HEK293T (cell line): ENCODE results near the gene RBMS2.
A peak's percentile ranks its signal among the peaks of the same experiment; 100 is the strongest.

Experiments
- CTCF ChIA-PET: fragments of 350-600 bp; formaldehyde crosslinking; extraction: SDS; loops from one replicate; lab custom pipeline; 2021; ENCODE audit warnings: antibody characterized with exemption, inconsistent platforms; lab: Yijun Ruan, JAX
- POLR2A ChIA-PET: fragments of 350-600 bp; formaldehyde crosslinking; extraction: SDS; loops from one replicate; lab custom pipeline; 2020; ENCODE audit warnings: antibody characterized with exemption, inconsistent platforms; lab: Yijun Ruan, JAX
- DNase-seq: peaks from one replicate; pipeline ENCODE4 v3.0.0; 2012; ENCODE audit warnings: mixed read lengths; ENCODE audit errors: extremely low spot score
- ARNT ChIP-seq: fragments of 450-650 bp; IDR thresholded peaks from 2 replicates; pipeline ENCODE4 v1.6.1; 2017; ENCODE audit warnings: mild to moderate bottlenecking
- BHLHE40 ChIP-seq: fragments of 450-650 bp; IDR thresholded peaks from 2 replicates; pipeline ENCODE4 v1.6.1; 2016; ENCODE audit warnings: mild to moderate bottlenecking, moderate library complexity, borderline replicate concordance
- CTBP1 ChIP-seq: fragments of 450-650 bp; IDR thresholded peaks from 2 replicates; pipeline ENCODE4 v1.6.1; 2016; ENCODE audit warnings: borderline replicate concordance
- ELF4 ChIP-seq: fragments of 450-650 bp; IDR thresholded peaks from 2 replicates; pipeline ENCODE4 v1.6.1; 2017; ENCODE audit warnings: antibody characterized with exemption
- FOXA1 ChIP-seq: fragments of 450-650 bp; IDR thresholded peaks from 2 replicates; pipeline ENCODE4 v1.6.1; 2016; ENCODE audit warnings: mild to moderate bottlenecking
- FOXK2 ChIP-seq: fragments of 450-650 bp; IDR thresholded peaks from 2 replicates; pipeline ENCODE4 v1.6.1; 2016; ENCODE audit warnings: mild to moderate bottlenecking
- FOXM1 ChIP-seq: fragments of 450-650 bp; IDR thresholded peaks from 2 replicates; pipeline ENCODE4 v1.6.1; 2017; ENCODE audit warnings: mild to moderate bottlenecking, borderline replicate concordance
- HDGF ChIP-seq: fragments of 450-650 bp; IDR thresholded peaks from 2 replicates; pipeline ENCODE4 v1.6.1; 2017; ENCODE audit warnings: antibody characterized with exemption, borderline replicate concordance
- L3MBTL2 ChIP-seq: fragments of 450-650 bp; conservative IDR thresholded peaks from 2 replicates; pipeline ENCODE4 v1.6.1; 2016; ENCODE audit warnings: mild to moderate bottlenecking
- LEF1 ChIP-seq: fragments of 450-650 bp; IDR thresholded peaks from 2 replicates; pipeline ENCODE4 v1.6.1; 2017; ENCODE audit warnings: mild to moderate bottlenecking, borderline replicate concordance
- NFRKB ChIP-seq: fragments of 450-650 bp; IDR thresholded peaks from 2 replicates; pipeline ENCODE4 v1.6.1; 2016; ENCODE audit warnings: mild to moderate bottlenecking, moderate library complexity
- PKNOX1 ChIP-seq: fragments of 450-650 bp; IDR thresholded peaks from 2 replicates; pipeline ENCODE4 v1.6.1; 2016
- SP1 ChIP-seq: fragments of 450-650 bp; IDR thresholded peaks from 2 replicates; pipeline ENCODE4 v1.6.1; 2017
- SUZ12 ChIP-seq: fragments of 450-650 bp; IDR thresholded peaks from 2 replicates; pipeline ENCODE4 v1.6.1; 2016; ENCODE audit warnings: mild to moderate bottlenecking
- TARDBP ChIP-seq: fragments of 450-650 bp; IDR thresholded peaks from 2 replicates; pipeline ENCODE4 v1.6.1; 2016
- ZNF384 ChIP-seq: fragments of 450-650 bp; IDR thresholded peaks from 2 replicates; pipeline ENCODE4 v1.6.1; 2016

RBMS2 gene, protein sequence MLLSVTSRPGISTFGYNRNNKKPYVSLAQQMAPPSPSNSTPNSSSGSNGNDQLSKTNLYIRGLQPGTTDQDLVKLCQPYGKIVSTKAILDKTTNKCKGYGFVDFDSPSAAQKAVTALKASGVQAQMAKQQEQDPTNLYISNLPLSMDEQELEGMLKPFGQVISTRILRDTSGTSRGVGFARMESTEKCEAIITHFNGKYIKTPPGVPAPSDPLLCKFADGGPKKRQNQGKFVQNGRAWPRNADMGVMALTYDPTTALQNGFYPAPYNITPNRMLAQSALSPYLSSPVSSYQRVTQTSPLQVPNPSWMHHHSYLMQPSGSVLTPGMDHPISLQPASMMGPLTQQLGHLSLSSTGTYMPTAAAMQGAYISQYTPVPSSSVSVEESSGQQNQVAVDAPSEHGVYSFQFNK

DNA sequence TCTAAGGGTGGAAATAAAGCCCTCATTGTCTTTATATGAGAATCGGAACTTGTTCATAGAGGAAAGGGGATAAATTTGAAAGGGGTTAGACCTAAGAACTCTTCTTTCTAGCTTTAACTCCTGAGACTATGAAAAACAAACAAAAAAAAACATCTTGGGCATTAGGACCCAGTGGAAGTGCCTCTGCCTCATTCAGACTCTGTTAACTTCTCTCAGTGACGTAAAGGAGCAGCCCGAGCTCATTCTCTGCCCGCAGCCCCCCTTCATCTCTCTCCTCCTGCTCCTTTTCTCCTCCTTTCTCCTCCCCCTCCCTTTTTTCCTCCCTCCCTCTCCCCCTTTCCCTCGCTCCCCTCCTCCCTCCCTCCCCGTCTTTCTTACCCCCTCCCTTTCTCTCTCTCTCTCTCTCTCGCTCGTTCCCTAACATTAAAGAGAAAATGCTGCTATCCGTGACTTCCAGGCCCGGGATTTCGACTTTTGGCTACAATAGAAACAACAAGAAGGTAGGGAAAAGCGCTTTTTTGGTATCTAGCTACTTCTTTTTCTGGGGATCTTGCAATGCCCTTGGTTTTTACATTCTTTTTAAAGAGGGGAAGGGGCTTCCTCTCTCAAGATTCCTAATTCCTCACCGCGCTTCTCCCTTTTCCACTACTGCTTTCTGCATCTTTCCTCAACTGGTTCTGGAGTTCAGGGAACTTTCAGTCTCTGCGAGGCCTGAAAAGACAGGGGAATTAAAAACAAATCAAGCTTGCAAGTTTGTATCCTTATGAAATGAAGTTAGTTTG lies at the start of gene RBMS2:
Gene RBMS2 (plus strand): TSS at position 231 of the 782 bp plus-strand sequence. CDS start 204 bp downstream, at position 435.
- peak; percentile 76 for DNase-seq
- POLR2A ChIA-PET, result interaction anchor here (0.7 to 2.4 kb wide), 6 partner anchors 18 to 167 kb away, joined by 3 to 10 read pairs (median 4); no protein-coding TSS in a partner anchor
- CTCF ChIA-PET, result interaction anchor here (0.8 to 1.8 kb wide), 4 partner anchors 14 to 115 kb away, joined by 3 to 8 read pairs (median 4); no protein-coding TSS in a partner anchor
- TF ChIP-seq ZNF384 (peak; percentile 81; the same call in 1 of the 2 replicates), FOXM1 (no peak)

GRCh38 chr12:56474389-56474788 lies 47.2 kb upstream of the RBMS2 start:
- ChIA-PET CTCF (no interaction called here), POLR2A (interaction anchor here (1.3 kb wide), 1 partner anchor 141 kb away, joined by 4 read pairs; the partner anchor contains the start of gene PAN2)
- DNase-seq, result no peak
- TF ChIP-seq FOXA1 (no peak), HDGF (no peak), ZNF384 (no peak), SUZ12 (no peak), FOXK2 (no peak), TARDBP (no peak), PKNOX1 (no peak), L3MBTL2 (no peak), BHLHE40 (no peak), LEF1 (no peak), ELF4 (no peak), ARNT (no peak), NFRKB (no peak), CTBP1 (no peak), FOXM1 (no peak), SP1 (no peak)

GRCh38 chr12:56476143-56476542 lies 45.5 kb upstream of the RBMS2 start:
- CTCF ChIA-PET, result no interaction called here
- DNase-seq, result no peak
- no peak for TF ChIP-seq HDGF
- TF ChIP-seq NFRKB, result no peak
- no peak for TF ChIP-seq CTBP1
- TF ChIP-seq TARDBP, result no peak
- no peak for TF ChIP-seq ELF4
- no peak for TF ChIP-seq FOXM1
- TF ChIP-seq SP1, result no peak
- no peak for TF ChIP-seq SUZ12
- TF ChIP-seq FOXA1, result no peak
- POLR2A ChIA-PET, result interaction anchor here (1.6 kb wide), 1 partner anchor 27 kb away, joined by 4 read pairs; the partner anchor contains the start of gene TIMELESS

DNA sequence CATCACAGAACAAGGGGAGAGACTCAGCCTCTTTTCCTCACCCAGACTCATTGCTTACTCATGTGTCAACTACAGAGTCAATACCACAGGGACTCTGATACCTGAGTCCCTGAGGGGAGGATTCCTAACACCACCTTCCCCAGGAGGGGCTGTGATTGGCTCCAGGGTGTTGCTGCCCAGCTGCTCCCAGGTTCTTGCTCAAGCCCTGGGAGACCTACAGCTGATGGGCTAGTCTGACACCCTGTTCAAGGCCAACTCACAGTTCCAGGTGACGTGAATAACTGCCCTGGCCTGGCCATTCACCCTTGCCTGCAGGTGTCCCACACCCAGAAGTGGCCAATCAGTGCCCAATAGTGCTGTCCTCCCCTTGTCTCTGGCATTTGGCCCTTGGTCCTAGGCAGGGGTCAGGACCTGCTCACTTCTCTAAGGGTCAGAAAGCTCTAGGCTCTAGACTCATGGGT lies 44.6 kb upstream of the RBMS2 start:
- TF ChIP-seq HDGF, result no peak
- TF ChIP-seq TARDBP, result no peak
- TF ChIP-seq NFRKB, result no peak
- peak; percentile 2 for DNase-seq
- ChIA-PET POLR2A (interaction anchor here (0.5 to 1.3 kb wide), 3 partner anchors 8 to 161 kb away, joined by 3 read pairs; partner anchors contain the start of gene CNPY2), CTCF (no interaction called here)

GRCh38 chr12:56477521-56478225 lies 43.9 kb upstream of the RBMS2 start:
- CTCF ChIA-PET, result no interaction called here
- POLR2A ChIA-PET, result interaction anchor here (0.5 to 1.3 kb wide), 3 partner anchors 8 to 162 kb away, joined by 3 read pairs; partner anchors contain the start of gene CNPY2
- TF ChIP-seq ZNF384 (no peak), BHLHE40 (no peak), FOXM1 (no peak), SUZ12 (no peak), NFRKB (no peak), FOXK2 (no peak), ELF4 (no peak), CTBP1 (no peak), PKNOX1 (no peak), ARNT (no peak), FOXA1 (no peak), L3MBTL2 (no peak)
- no peak for DNase-seq

DNA sequence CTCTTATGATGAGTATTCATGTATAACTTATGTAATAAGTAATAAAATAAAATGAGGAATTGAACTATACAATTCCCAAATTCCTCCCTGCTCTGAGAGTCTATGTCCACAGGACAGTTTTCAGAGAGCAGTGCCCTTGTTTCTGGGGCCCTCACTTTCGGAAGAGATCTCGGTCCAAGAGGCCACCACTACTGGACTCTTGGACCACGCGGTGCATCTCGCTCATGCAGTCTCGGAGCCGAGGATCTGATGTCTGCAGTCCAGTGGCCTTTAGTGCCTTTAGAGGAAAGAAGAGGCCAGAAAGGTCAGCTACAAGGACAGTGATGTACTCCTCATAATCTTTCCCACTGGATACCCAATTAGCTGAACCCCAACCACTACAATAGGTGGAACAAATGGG lies 42.0 kb upstream of the RBMS2 start:
- ChIA-PET POLR2A (interaction anchor here (0.6 kb wide), 1 partner anchor 385 kb away, joined by 3 read pairs; no protein-coding TSS in a partner anchor), CTCF (no interaction called here)
- no peak for TF ChIP-seq NFRKB
- no peak for TF ChIP-seq ARNT
- no peak for TF ChIP-seq LEF1
- no peak for TF ChIP-seq CTBP1
- TF ChIP-seq ZNF384, result no peak
- no peak for DNase-seq
